Ramos (cell line): ENCODE data around the gene STYK1.
"Not testable (repeated sequence)": the region's sequence is repeated elsewhere in the genome, so short reads cannot be mapped to it uniquely, and the experiment has no call there.

Experiments
- in situ Hi-C: fragments of 300-500 bp; cut with MboI; formaldehyde crosslinking; loops from one replicate; pipeline ENCODE4 v1.14.3; 2022; ENCODE audit warnings: low sequenced_read_pairs; ENCODE audit not compliant: unreplicated experiment

STYK1 gene

GRCh38 chr12:10632226-10632625, 41.6 kb downstream of the STYK1 start:
- in situ Hi-C loops: no loop called here

DNA sequence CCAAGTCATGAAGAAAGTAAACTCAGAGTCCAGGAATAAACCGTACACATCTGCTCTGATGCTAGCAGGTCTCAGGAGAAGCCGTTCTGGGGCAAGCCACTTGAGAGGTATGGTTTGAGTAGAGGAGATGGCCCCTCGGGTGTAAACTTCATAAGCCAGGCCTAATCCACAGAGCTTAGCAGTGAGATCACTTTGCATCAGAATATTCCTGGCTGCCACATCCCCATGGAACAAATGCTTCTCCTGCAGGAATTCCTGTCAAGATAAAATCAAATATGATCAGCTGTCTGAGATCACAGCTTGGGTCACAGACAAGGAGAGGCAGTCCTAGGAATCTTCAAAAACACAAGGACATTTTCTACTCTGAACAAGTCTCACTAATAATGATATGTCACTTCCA, 49.2 kb downstream of the STYK1 start:
- in situ Hi-C loops: no loop called here

GRCh38 chr12:10623131-10623530, 50.7 kb downstream of the STYK1 start:
- in situ Hi-C loops: no loop called here

- in situ Hi-C loops: no loop called here
These were observed 52.6 kb downstream of the STYK1 start for GRCh38 chr12:10621278-10621677.

DNA sequence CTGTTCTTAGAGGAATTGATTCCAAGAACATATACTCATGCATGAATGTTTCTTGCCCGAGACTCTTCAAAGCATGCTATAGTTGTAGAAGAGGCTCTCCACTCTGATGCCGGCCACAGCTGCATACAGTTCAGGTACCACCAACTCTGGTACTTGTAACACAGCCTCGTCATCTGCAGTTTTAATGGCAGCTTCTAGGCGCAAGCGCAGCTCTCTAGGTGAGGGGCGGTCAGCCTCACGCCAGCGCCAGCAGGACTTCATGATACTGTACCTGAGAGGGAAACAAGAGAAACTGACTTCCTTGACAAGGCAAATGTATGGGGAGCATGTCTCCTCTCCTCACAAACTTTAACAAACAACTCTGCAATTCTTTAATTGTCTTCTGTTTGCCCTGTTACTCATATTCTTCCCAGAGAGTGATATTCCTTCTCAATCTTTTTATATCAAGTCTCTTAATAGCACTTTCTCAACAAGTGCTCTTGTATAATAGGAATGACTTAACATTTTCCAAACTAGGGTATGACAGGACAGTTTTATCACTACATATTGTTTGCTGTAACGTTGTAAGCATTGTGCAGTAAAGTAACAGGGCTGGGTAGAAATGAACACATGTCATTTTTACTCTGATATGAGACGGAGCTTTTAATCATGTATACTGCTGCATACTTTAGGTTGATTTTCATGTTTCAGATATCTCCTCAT, 53.6 kb downstream of the STYK1 start:
- in situ Hi-C loops: no loop called here

GRCh38 chr12:10618338-10618987, 55.4 kb downstream of the STYK1 start:
- in situ Hi-C loops: no loop called here

DNA sequence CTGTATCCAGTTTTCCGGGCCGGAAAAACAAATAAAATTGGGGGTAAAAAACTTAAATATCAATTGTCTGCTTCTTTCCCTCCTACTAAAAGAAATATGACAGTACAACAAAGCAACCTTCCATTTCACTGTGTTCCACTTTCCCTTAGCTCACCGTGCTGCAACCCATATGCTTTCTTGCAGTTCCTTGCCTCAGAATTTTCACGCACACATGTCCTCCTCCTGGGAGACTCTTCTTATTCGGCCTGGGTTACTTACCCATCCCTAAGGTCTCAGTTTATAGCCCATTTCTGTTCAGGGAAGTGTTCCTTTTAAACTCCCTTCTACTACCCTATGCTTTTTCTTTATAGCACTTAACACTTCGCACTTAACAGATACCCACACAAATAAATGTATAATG, 56.0 kb downstream of the STYK1 start:
- in situ Hi-C loops: no loop called here

DNA sequence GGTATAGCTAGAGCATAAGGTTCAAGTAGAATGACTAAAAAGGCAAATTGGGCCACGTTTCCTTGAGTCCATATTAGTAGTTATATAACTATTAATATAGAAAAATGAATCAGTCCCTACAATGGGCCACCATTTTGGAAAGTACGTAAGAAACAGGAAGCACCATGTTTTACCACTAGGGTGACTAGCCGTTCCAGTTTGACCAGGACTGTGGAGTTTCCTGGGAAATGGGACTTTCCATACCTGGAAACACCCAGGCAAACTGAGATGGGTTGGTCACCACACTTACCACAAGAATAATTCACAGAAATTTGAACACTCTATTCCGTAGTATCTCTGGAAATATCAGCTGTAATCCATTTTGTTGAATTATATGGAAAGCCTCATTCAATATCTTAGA, 58.3 kb downstream of the STYK1 start:
- in situ Hi-C loops: no loop called here

DNA sequence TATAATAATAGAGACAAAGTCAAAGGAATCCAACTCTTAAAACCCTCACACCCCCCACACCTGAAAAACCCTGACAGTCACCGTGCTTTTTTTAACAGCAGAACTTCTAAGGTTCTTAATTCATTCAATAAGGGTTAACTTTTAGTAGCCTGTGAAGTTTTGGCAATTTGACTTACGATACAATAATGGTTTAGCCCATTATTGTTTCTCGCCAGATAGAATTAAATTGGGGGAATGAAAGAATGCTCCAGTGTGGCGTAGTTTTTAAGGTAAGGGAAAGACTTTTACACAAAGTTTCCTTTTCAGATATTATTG, 59.8 kb downstream of the STYK1 start:
- in situ Hi-C loops: no loop called here

DNA sequence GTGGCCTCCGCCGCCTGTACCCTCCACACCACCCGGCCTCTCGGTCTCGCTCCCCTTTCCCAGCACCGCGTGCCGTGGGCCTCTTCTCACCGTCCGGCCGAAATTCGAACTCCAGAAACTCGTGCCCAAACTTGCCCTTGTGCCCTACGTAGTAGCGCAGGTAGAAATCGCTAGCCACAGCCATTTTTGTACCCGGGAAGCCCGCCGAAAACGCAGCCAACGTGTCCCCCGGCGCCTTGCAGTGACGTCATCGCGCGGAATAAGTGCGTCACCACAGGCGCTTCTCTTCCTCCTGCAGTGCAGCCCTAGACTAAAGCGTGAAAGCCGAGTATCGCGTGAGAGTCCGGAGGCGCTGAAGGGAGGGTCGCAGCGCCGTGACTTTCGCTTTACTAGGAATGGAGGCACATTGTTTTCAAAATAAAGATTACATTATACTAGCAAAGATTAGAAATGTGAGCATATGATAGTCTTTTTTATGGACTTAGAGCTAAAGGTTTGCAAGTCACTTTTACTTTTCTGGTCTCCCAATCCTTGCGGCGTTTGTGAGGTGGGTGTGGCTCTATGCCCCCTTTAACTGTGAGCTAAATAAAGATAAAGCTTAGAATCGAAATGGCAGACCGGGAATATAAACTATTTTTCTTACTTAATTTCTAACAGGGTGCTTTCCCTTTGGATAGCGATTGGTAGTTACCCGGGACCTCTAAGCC, 60.4 kb downstream of the STYK1 start, which contains the start of gene MAGOHB:
TSS of gene MAGOHB (minus strand) at position 261 of the 707 bp plus-strand sequence. CDS start at position 184, 77 bp downstream.
- in situ Hi-C loops: no loop called here

DNA sequence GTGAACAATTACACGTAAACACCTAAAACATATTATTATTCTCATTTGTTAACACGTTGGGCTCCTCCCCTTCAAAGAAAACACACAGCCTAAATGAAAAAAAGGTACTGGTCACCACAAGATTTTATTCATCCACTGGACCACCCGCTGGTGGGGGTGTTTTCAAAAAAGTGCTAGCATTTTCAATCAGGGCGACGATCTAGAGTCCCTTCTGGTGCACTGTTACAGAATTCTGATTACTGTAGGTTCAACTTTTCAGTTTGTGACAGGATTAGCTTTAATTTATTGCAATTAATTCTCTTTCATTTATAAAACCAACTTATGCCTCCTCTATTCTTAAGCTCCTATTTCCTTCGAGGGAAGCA, 60.9 kb downstream of the STYK1 start:
- in situ Hi-C loops: no loop called here

GRCh38 chr12:10612110-10612509, 61.7 kb downstream of the STYK1 start:
- in situ Hi-C loops: no loop called here

- in situ Hi-C loops: not testable (repeated sequence)
These were observed 62.6 kb downstream of the STYK1 start for GRCh38 chr12:10611258-10611657.

- in situ Hi-C loops: no loop called here
These were observed 63.7 kb downstream of the STYK1 start for GRCh38 chr12:10610188-10610587.

- in situ Hi-C loops: no loop called here
These were observed 65.9 kb downstream of the STYK1 start for GRCh38 chr12:10607885-10608458.

- in situ Hi-C loops: no loop called here
These were observed 72.0 kb downstream of the STYK1 start for GRCh38 chr12:10601860-10602259.

DNA sequence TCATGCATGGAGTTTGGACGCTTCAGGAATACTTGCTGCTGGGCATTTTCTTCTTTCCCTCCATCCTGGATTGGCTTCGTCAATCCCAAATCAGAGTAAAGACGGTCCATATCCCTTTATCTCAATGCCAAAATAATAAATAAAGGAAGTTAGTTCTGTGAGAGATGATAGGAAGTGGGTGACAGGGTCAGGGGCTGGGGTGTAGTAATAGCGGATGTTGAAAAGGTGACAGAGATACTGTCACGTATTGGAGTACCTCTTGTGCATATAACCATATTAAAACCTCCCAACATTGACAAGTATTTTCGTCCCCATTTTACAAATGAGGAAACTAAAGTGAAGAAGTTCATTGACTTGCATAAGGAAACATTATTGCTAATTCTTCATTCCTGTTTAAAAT, 72.9 kb downstream of the STYK1 start:
- in situ Hi-C loops: no loop called here

- in situ Hi-C loops: no loop called here
These were observed 78.0 kb downstream of the STYK1 start for GRCh38 chr12:10595881-10596280.

GRCh38 chr12:10590966-10591365, 82.9 kb downstream of the STYK1 start:
- in situ Hi-C loops: no loop called here

DNA sequence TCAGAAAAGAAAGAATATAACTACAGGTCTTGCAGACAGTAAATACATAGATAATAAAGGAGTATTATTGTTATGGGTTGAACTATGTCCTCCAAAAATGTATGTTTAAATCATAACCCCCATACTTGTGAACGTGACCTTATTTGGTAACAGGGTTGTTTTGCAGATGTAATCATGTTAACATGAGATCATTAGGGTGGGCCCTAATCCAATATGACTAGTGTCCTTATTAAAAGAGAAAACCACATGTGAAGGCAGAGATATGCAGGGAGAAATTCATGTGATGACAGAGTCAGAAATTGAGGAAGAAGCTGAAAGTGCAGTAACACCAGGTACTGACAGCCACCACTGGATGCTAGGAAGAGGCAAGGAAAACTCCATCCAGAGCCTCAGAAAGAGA, 89.4 kb downstream of the STYK1 start:
- in situ Hi-C loops: no loop called here

DNA sequence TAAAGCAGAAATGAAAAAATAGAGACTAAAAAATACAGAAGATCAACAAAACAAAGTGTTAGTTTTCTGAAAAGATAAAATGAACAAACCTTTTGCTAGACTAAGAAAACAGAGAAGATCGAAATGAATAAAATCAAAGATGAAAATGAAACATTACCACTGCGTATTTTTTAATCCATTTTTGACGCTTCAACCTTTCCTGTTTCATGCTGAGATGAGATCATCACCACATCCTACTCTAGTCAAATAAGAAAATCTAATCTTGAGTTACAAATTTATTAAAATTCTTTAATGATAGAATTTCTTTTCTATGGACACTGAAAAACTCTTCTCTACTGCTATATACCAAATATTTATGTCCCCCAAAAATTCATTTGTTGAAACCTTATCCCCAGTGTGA, 91.1 kb downstream of the STYK1 start:
- in situ Hi-C loops: no loop called here
